Measurements from ENCODE around the gene OPRL1. TPM values are rescaled to one million over a fixed set of nuclear protein-coding genes. Genes with fewer than 3 reads are reported as not detected.
A peak's percentile ranks its signal among the peaks of the same experiment; 100 is the strongest.

The OPRL1 gene
- total RNA-seq, 2 experiments from 2014 or later, result 0.61 to 0.63 TPM

DNA sequence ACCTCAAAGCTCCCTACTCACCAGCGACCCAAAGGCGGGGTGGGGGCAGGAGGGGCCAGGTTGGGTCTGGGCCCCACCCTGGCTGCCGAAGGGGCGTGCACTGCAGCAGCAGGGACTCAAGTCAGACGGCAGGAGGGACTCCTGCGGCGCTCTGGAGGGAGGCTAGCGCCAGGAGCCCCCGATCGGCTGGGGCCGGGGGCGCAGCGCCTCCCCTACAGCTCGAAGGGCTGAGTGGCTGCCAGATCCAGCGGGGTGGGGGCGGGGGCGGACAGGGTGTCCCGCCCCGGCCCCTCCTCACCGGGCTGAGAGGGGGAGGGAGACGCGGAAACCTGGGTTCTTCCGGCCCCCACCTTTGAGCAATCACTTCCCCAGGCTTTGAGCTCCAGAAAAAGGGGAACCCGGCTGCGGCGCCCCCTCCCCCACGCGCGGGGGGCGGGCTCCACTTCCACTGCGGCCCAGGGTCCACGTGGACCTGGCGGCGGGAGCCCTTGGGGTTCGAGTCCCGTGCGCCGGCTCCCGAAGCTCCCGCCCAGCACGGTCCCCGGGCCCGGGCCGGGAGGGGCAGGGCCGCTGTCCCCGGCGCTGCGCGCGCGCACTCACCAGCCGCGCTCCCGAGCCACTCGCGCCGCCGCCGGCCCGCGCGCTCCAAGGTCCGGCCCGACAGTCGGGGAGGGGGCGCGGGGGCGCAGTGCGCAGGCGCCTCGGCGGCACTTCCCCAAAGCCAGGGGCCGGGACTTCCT, 439 bp upstream of the OPRL1 start, which contains the start of gene RGS19:
TSS of gene RGS19 (minus strand) at position 246 of the 740 bp plus-strand sequence. CDS start 2,632 bp downstream, outside the sequence.
- H3K27me3 Mint-ChIP-seq, result peaks cover 3% of the 10 kb centered on the region
- H3K9me3 Mint-ChIP-seq, result no peaks in the 10 kb centered on the region
- ATAC-seq (peak; percentile 11), DNase-seq (peak; percentile 75)
- peaks cover 3% of the 10 kb centered on the region for H3K36me3 Mint-ChIP-seq (ENCODE audit: low read depth)
- ChIA-PET POLR2A (interaction anchor here (0.8 to 3.7 kb wide), 9 partner anchors 10 to 542 kb away, joined by 3 to 15 read pairs (median 3); partner anchors contain the start of genes PTK6 and TPD52L2), CTCF (interaction anchor here (0.5 to 3.5 kb wide), 7 partner anchors 10 to 99 kb away, joined by 3 to 20 read pairs (median 4); partner anchors contain the start of gene PRPF6)
- H3K4me3 Mint-ChIP-seq, result peak within 1 kb of the TSS; percentile 84
- intact Hi-C loops (cut with micrococcal nuclease), result loop anchor here (5.0 kb wide), 1 partner anchor 43 kb away; no protein-coding TSS in a partner anchor
- H3K4me1 Mint-ChIP-seq (ENCODE audit: low read depth), result peaks cover 24% of the 10 kb centered on the region
- H3K27ac Mint-ChIP-seq, result peak within 1 kb of the TSS; percentile 65
- TF ChIP-seq, protein P1, sequence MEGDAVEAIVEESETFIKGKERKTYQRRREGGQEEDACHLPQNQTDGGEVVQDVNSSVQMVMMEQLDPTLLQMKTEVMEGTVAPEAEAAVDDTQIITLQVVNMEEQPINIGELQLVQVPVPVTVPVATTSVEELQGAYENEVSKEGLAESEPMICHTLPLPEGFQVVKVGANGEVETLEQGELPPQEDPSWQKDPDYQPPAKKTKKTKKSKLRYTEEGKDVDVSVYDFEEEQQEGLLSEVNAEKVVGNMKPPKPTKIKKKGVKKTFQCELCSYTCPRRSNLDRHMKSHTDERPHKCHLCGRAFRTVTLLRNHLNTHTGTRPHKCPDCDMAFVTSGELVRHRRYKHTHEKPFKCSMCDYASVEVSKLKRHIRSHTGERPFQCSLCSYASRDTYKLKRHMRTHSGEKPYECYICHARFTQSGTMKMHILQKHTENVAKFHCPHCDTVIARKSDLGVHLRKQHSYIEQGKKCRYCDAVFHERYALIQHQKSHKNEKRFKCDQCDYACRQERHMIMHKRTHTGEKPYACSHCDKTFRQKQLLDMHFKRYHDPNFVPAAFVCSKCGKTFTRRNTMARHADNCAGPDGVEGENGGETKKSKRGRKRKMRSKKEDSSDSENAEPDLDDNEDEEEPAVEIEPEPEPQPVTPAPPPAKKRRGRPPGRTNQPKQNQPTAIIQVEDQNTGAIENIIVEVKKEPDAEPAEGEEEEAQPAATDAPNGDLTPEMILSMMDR (IDR thresholded peaks at IDR 0.05), result peak; percentile 11

GRCh38 chr20:64080813-64081623, 1.1 kb downstream of the OPRL1 start:
- Mint-ChIP-seq H3K4me1 (ENCODE audit: low read depth) (peaks cover 24% of the 10 kb centered on the region), H3K27me3 (peaks cover 6% of the 10 kb centered on the region), H3K4me3 (peak overlapping the region; percentile 70), H3K36me3 (ENCODE audit: low read depth) (peaks cover 3% of the 10 kb centered on the region), H3K27ac (no peak overlapping the region), H3K9me3 (no peaks in the 10 kb centered on the region)
- DNase-seq (no peak), ATAC-seq (no peak)
- intact Hi-C loops (cut with micrococcal nuclease), result loop anchor here (5.0 kb wide), 1 partner anchor 41 kb away; no protein-coding TSS in a partner anchor
- TF ChIP-seq, protein P1 (IDR thresholded peaks at IDR 0.05), result no peak
- ChIA-PET POLR2A (interaction anchor here (1.7 to 3.7 kb wide), 2 partner anchors 9 to 12 kb away, joined by 5 to 15 read pairs; no protein-coding TSS in a partner anchor), CTCF (interaction anchor here (0.7 to 6.0 kb wide), 4 partner anchors 12 to 43 kb away, joined by 3 to 61 read pairs (median 4); no protein-coding TSS in a partner anchor)

DNA sequence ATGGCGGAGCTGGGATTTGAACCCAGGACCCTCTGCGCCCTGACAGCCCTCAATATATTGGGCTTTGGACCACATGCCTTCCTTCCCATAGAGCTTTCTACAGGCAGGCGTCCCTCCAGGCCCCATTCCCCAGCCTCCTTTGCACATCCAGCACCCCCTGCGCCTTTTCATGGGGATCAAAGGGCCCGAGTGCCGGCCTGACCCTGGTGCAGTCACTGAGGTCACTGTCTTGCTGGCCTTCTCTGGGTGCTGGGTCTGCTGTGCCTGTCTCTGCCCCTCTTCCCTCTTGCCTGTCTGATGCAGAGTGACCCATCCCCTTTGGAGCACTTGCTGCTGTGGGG, 1.7 kb downstream of the OPRL1 start:
- intact Hi-C loops (cut with micrococcal nuclease), result loop anchor here (5.0 kb wide), 1 partner anchor 41 kb away; no protein-coding TSS in a partner anchor
- ChIA-PET POLR2A (interaction anchor here (1.1 to 3.7 kb wide), 3 partner anchors 9 to 17 kb away, joined by 4 to 15 read pairs (median 5); no protein-coding TSS in a partner anchor), CTCF (interaction anchor here (1.0 to 6.0 kb wide), 3 partner anchors 13 to 42 kb away, joined by 3 to 61 read pairs (median 20); no protein-coding TSS in a partner anchor)
- H3K27ac Mint-ChIP-seq, result no peak overlapping the region
- no peak for ATAC-seq
- H3K9me3 Mint-ChIP-seq, result no peaks in the 10 kb centered on the region
- DNase-seq, result no peak
- H3K36me3 Mint-ChIP-seq (ENCODE audit: low read depth), result peaks cover 3% of the 10 kb centered on the region
- peaks cover 6% of the 10 kb centered on the region for H3K27me3 Mint-ChIP-seq
- H3K4me1 Mint-ChIP-seq (ENCODE audit: low read depth), result peaks cover 24% of the 10 kb centered on the region
- peak overlapping the region; percentile 37 for H3K4me3 Mint-ChIP-seq
- TF ChIP-seq, protein P1 (IDR thresholded peaks at IDR 0.05), result no peak

GRCh38 chr20:64082126-64082731, 2.3 kb downstream of the OPRL1 start:
- Mint-ChIP-seq H3K27me3 (peaks cover 6% of the 10 kb centered on the region), H3K4me3 (no peak overlapping the region), H3K4me1 (ENCODE audit: low read depth) (peaks cover 24% of the 10 kb centered on the region), H3K27ac (no peak overlapping the region), H3K9me3 (no peaks in the 10 kb centered on the region), H3K36me3 (ENCODE audit: low read depth) (peaks cover 3% of the 10 kb centered on the region)
- ATAC-seq (no peak), DNase-seq (no peak)
- TF ChIP-seq, protein P1 (IDR thresholded peaks at IDR 0.05), result no peak
- intact Hi-C loops (cut with micrococcal nuclease), result loop anchor here (5.0 kb wide), 1 partner anchor 40 kb away; no protein-coding TSS in a partner anchor
- CTCF ChIA-PET, result interaction anchor here (1.2 to 6.0 kb wide), 5 partner anchors 8 to 43 kb away, joined by 3 to 61 read pairs (median 5); no protein-coding TSS in a partner anchor
- POLR2A ChIA-PET, result interaction anchor here (1.1 kb wide), 1 partner anchor 18 kb away, joined by 4 read pairs; no protein-coding TSS in a partner anchor
